Measurements from ENCODE around the gene OR10D3.

- TF ChIP-seq CTCF (IDR thresholded peaks at IDR 0.05) = no peak
- TF ChIP-seq EP300 (IDR thresholded peaks at IDR 0.05) = no peak
- no peak for TF ChIP-seq POLR2A (IDR thresholded peaks at IDR 0.05)
Observed at GRCh38 chr11:124172101-124172500, 11.0 kb upstream of the OR10D3 start.

Measured in stomach (tissue), 4 donors.